PC-9 (cell line): ENCODE results near the gene KLHDC9. TPM values are rescaled to one million over a fixed set of nuclear protein-coding genes. Genes with fewer than 3 reads are reported as not detected.

Experiments used
- BruUV-seq: library from RNA; stranded (reverse); fragments of 400-500 nt; replicated peaks from 2 replicates; lab custom pipeline; 2021; lab: Mats Ljungman, UMichigan
- CTCF ChIA-PET: fragments of 300-600 bp; sonication (Branson Sonifier 250); formaldehyde crosslinking; loops from one replicate; lab custom pipeline; 2022; ENCODE audit warnings: antibody characterized with exemption; lab: Charles Lee
- POLR2A ChIA-PET: fragments of 300-600 bp; sonication (Branson Sonifier 250); formaldehyde crosslinking; loops from one replicate; lab custom pipeline; 2022; ENCODE audit warnings: antibody characterized with exemption; ENCODE audit not compliant: unreplicated experiment; lab: Charles Lee
- DNase-seq, 2 experiments: peaks; one replicate each; pipeline versions ENCODE4 v3.0.0 to v3.0.0-alpha.2; 2015 to 2022; ENCODE audit warnings: mixed read lengths in 1 of 2
- H2AFZ ChIP-seq: fragments of 200-600 bp; sonication (generic); 2 replicates; pipeline ENCODE4 v1.8.1; 2017; ENCODE audit warnings: antibody characterized with exemption
- H3F3A ChIP-seq: fragments of 200-600 bp; sonication (generic); 2 replicates; pipeline ENCODE4 v1.8.1; 2017; ENCODE audit warnings: antibody characterized with exemption, mild to moderate bottlenecking, low read depth; ENCODE audit not compliant: insufficient read depth
- H3K27ac ChIP-seq: fragments of 200-600 bp; sonication (generic); 2 replicates; pipeline ENCODE4 v1.6.1; 2016; ENCODE audit warnings: mixed run types
- H3K27me3 ChIP-seq: fragments of 200-600 bp; sonication (generic); 2 replicates; pipeline ENCODE4 v1.6.1; 2016; ENCODE audit warnings: low read depth, mixed run types; ENCODE audit not compliant: insufficient read depth
- H3K36me3 ChIP-seq: fragments of 200-600 bp; sonication (generic); 2 replicates; pipeline ENCODE4 v1.6.1; 2016; ENCODE audit warnings: low read depth, mixed run types
- H3K4me1 ChIP-seq: fragments of 200-600 bp; sonication (generic); replicated peaks from 2 replicates; pipeline ENCODE4 v1.6.1; 2016; ENCODE audit warnings: mixed run types; ENCODE audit not compliant: insufficient read depth
- H3K4me2 ChIP-seq: fragments of 200-600 bp; sonication (generic); 2 replicates; pipeline ENCODE4 v1.6.1; 2017; ENCODE audit warnings: mixed run types
- H3K4me3 ChIP-seq: fragments of 200-600 bp; sonication (generic); 2 replicates; pipeline ENCODE4 v1.6.1; 2016; ENCODE audit warnings: mixed run types
- H3K79me2 ChIP-seq: fragments of 200-600 bp; sonication (generic); 2 replicates; pipeline ENCODE4 v1.6.1; 2017; ENCODE audit warnings: low read depth, mixed run types
- H3K9me2 ChIP-seq: fragments of 200-600 bp; sonication (generic); 2 replicates; pipeline ENCODE4 v1.8.1; 2017; ENCODE audit warnings: mild to moderate bottlenecking; ENCODE audit not compliant: insufficient read depth
- H3K9me3 ChIP-seq: fragments of 200-600 bp; sonication (generic); 2 replicates; pipeline ENCODE4 v1.8.1; 2016; ENCODE audit warnings: low read depth; ENCODE audit not compliant: insufficient read depth
- H4K20me1 ChIP-seq: fragments of 200-600 bp; sonication (generic); 2 replicates; pipeline ENCODE4 v1.8.1; 2017; ENCODE audit not compliant: insufficient read depth
- CTCF ChIP-seq: fragments of 200-600 bp; sonication (generic); conservative IDR thresholded peaks from 2 replicates; pipeline ENCODE4 v1.6.1; 2017; ENCODE audit warnings: mixed run types, antibody characterized with exemption, mild to moderate bottlenecking, moderate library complexity
- EZH2 ChIP-seq: fragments of 200-600 bp; sonication (generic); IDR thresholded peaks from 2 replicates; pipeline ENCODE4 v1.8.0; 2017; ENCODE audit warnings: antibody characterized with exemption, low read depth
- intact Hi-C: fragments of 100-400 bp; cut with micrococcal nuclease; formaldehyde crosslinking; loops from one replicate; pipeline ENCODE4 v1.10.0; 2022; ENCODE audit not compliant: unreplicated experiment
- total RNA-seq: library from RNA; stranded (reverse); gene quantifications from 2 replicates; pipeline ENCODE4 v1.2.3, GENCODE V29; 2021

KLHDC9 gene
- total RNA-seq, 1 experiment from 2014 or later = 5.6 TPM

- H2AFZ ChIP-seq = no peak overlapping the region
- no peaks in the 10 kb centered on the region for H3K27me3 ChIP-seq
- peaks cover 40% of the 10 kb centered on the region for H3F3A ChIP-seq
- no peak for DNase-seq
- H3K79me2 ChIP-seq = peaks cover 29% of the 10 kb centered on the region
- TF ChIP-seq CTCF = no peak
- TF ChIP-seq EZH2 = no peak
- intact Hi-C loops = no loop called here
- CTCF ChIA-PET = interaction anchor here (0.6 kb wide), 2 partner anchors 12 to 36 kb away, joined by 6 to 7 read pairs; no protein-coding TSS in a partner anchor
- no TSS peak for BruUV-seq
- H3K36me3 ChIP-seq = no peaks in the 10 kb centered on the region
- no peak overlapping the region for H3K4me3 ChIP-seq
- H3K27ac ChIP-seq = no peak overlapping the region
- H3K9me2 ChIP-seq = no peaks in the 10 kb centered on the region
- no peak overlapping the region for H3K4me2 ChIP-seq
- H3K4me1 ChIP-seq = peaks cover 22% of the 10 kb centered on the region
- no peaks in the 10 kb centered on the region for H3K9me3 ChIP-seq
- POLR2A ChIA-PET = interaction anchor here (0.5 kb wide), 1 partner anchor 12 kb away, joined by 6 read pairs; no protein-coding TSS in a partner anchor
- H4K20me1 ChIP-seq = no peaks in the 10 kb centered on the region
Measured at GRCh38 chr1:161121042-161121650, 23.0 kb downstream of the KLHDC9 start.

GRCh38 chr1:161121834-161122233 is 23.7 kb downstream of the KLHDC9 start:
- peaks cover 16% of the 10 kb centered on the region for H3K4me1 ChIP-seq
- H3K79me2 ChIP-seq = peaks cover 23% of the 10 kb centered on the region
- H3K9me2 ChIP-seq = no peaks in the 10 kb centered on the region
- H3K4me3 ChIP-seq = no peak overlapping the region
- POLR2A ChIA-PET = no interaction called here
- no peaks in the 10 kb centered on the region for H3K27me3 ChIP-seq
- TF ChIP-seq CTCF (no peak), EZH2 (no peak)
- DNase-seq = no peak
- H2AFZ ChIP-seq = no peak overlapping the region
- intact Hi-C loops = no loop called here
- 0 out of 2 replicates have a peak, but pooled peaks cover 2% of the 10 kb centered on the region for H3K36me3 ChIP-seq
- no peaks in the 10 kb centered on the region for H4K20me1 ChIP-seq
- BruUV-seq = no TSS peak
- no peak overlapping the region for H3K27ac ChIP-seq
- H3K4me2 ChIP-seq = no peak overlapping the region
- CTCF ChIA-PET = no interaction called here
- peaks cover 34% of the 10 kb centered on the region; the same call in 1 of the 2 replicates for H3F3A ChIP-seq
- no peaks in the 10 kb centered on the region for H3K9me3 ChIP-seq

- no peaks in the 10 kb centered on the region for H3K9me2 ChIP-seq
- no TSS peak for BruUV-seq
- H3K27ac ChIP-seq = no peak overlapping the region
- peaks cover 26% of the 10 kb centered on the region; the same call in 1 of the 2 replicates for H3F3A ChIP-seq
- peaks cover 12% of the 10 kb centered on the region; the same call in 1 of the 2 replicates for H3K79me2 ChIP-seq
- ChIA-PET POLR2A (no interaction called here), CTCF (no interaction called here)
- H3K9me3 ChIP-seq = no peaks in the 10 kb centered on the region
- no peaks in the 10 kb centered on the region for H3K27me3 ChIP-seq
- H3K4me2 ChIP-seq = no peak overlapping the region
- TF ChIP-seq EZH2 = no peak
- DNase-seq = no peak
- 0 out of 2 replicates have a peak, but pooled peaks cover 10% of the 10 kb centered on the region for H3K36me3 ChIP-seq
- no peak overlapping the region for H3K4me3 ChIP-seq
- no peaks in the 10 kb centered on the region for H4K20me1 ChIP-seq
- no peak overlapping the region for H2AFZ ChIP-seq
- H3K4me1 ChIP-seq = peaks cover 13% of the 10 kb centered on the region
- intact Hi-C loops = no loop called here
Measured at GRCh38 chr1:161122967-161123366, 24.8 kb downstream of the KLHDC9 start.
